HepG2 (cell line): ENCODE data around the gene ZIM2. TPM values are rescaled to one million over a fixed set of nuclear protein-coding genes. Genes with fewer than 3 reads are reported as not detected.

Source experiments
- CEBPG ChIP-seq: IDR thresholded peaks from 2 replicates; pipeline ENCODE4 v1.6.1; 2016
- GLMP ChIP-seq: sonication (generic); formaldehyde crosslinking; IDR thresholded peaks from 2 replicates; pipeline ENCODE4 v1.9.0; 2021; ENCODE audit warnings: missing genetic modification reagents, mild to moderate bottlenecking, borderline replicate concordance
- HHEX ChIP-seq: IDR thresholded peaks from 2 replicates; pipeline ENCODE4 v1.6.1; 2016; ENCODE audit warnings: control low read depth
- MEF2D ChIP-seq: sonication (generic); formaldehyde crosslinking; IDR thresholded peaks from 2 replicates; pipeline ENCODE4 v1.5.1; 2020; ENCODE audit warnings: mild to moderate bottlenecking, missing genetic modification reagents
- MIER3 ChIP-seq: IDR thresholded peaks from 2 replicates; pipeline ENCODE4 v1.6.1; 2016; ENCODE audit warnings: missing compliant biosample characterization, borderline replicate concordance
- PREB ChIP-seq: sonication (generic); formaldehyde crosslinking; IDR thresholded peaks from 2 replicates; pipeline ENCODE4 v1.4.0; 2020; ENCODE audit warnings: missing genetic modification reagents
- RARA ChIP-seq: IDR thresholded peaks from 2 replicates; pipeline ENCODE4 v1.6.1; 2016; ENCODE audit warnings: missing genetic modification reagents, missing compliant biosample characterization
- SOX6 ChIP-seq, 2 experiments: fragments of 450-650 bp in 1 of 2; sonication (generic) in 1 of 2; formaldehyde crosslinking in 1 of 2; IDR thresholded peaks; 2 replicates each; pipeline versions ENCODE4 v1.4.0 to v1.6.1; 2017 to 2020; ENCODE audit warnings: antibody characterized with exemption in 1 of 2, mild to moderate bottlenecking in 1 of 2, missing genetic modification reagents in 1 of 2
- WIZ ChIP-seq: sonication (generic); formaldehyde crosslinking; IDR thresholded peaks from 2 replicates; pipeline ENCODE4 v1.5.1; 2020; ENCODE audit warnings: mild to moderate bottlenecking, missing genetic modification reagents
- ZBTB2 ChIP-seq: sonication (generic); formaldehyde crosslinking; IDR thresholded peaks from 2 replicates; pipeline ENCODE4 v1.8.0; 2022; ENCODE audit warnings: low read depth, missing genetic modification reagents
- ZBTB25 ChIP-seq: IDR thresholded peaks from 2 replicates; pipeline ENCODE4 v1.6.1; 2018; ENCODE audit warnings: missing genetic modification reagents
- ZC3H4 ChIP-seq: sonication (generic); formaldehyde crosslinking; IDR thresholded peaks from 2 replicates; pipeline ENCODE4 v1.4.0; 2020; ENCODE audit warnings: missing genetic modification reagents, borderline replicate concordance
- ZNF331 ChIP-seq: sonication (generic); formaldehyde crosslinking; IDR thresholded peaks from 2 replicates; pipeline ENCODE4 v1.4.0; 2020; ENCODE audit warnings: missing genetic modification reagents
- ZNF335 ChIP-seq: sonication (generic); formaldehyde crosslinking; IDR thresholded peaks from 2 replicates; pipeline ENCODE4 v1.4.0; 2020; ENCODE audit warnings: missing genetic modification reagents
- ZNF414 ChIP-seq: sonication (generic); formaldehyde crosslinking; IDR thresholded peaks from 2 replicates; pipeline ENCODE4 v1.5.0; 2020; ENCODE audit warnings: missing genetic modification reagents
- ZNF446 ChIP-seq: sonication (generic); formaldehyde crosslinking; IDR thresholded peaks from 2 replicates; pipeline ENCODE4 v1.5.0; 2020; ENCODE audit warnings: mild to moderate bottlenecking, missing genetic modification reagents
- ZNF512 ChIP-seq: sonication (generic); formaldehyde crosslinking; IDR thresholded peaks from 2 replicates; pipeline ENCODE4 v1.4.0; 2020; ENCODE audit warnings: mild to moderate bottlenecking, missing genetic modification reagents
- ZNF670 ChIP-seq: sonication (generic); formaldehyde crosslinking; IDR thresholded peaks from 2 replicates; pipeline ENCODE4 v1.8.0; 2022; ENCODE audit warnings: mild to moderate bottlenecking, missing genetic modification reagents, borderline replicate concordance
- ZNF740 ChIP-seq: sonication (generic); formaldehyde crosslinking; IDR thresholded peaks from 2 replicates; pipeline ENCODE4 v1.4.0; 2020; ENCODE audit warnings: missing genetic modification reagents
- ZNF784 ChIP-seq: sonication (generic); formaldehyde crosslinking; IDR thresholded peaks from 2 replicates; pipeline ENCODE4 v1.5.1; 2020; ENCODE audit warnings: missing genetic modification reagents, mild to moderate bottlenecking, borderline replicate concordance
- ZZZ3 ChIP-seq: sonication (generic); formaldehyde crosslinking; IDR thresholded peaks from 2 replicates; pipeline ENCODE4 v1.4.0; 2020; ENCODE audit warnings: missing genetic modification reagents, mild to moderate bottlenecking, borderline replicate concordance
- polyA plus RNA-seq, 8 experiments: library from polyadenylated mRNA; depleted of rRNA in 3 of 8; stranded (reverse) in 7 of 8; unstranded in 1 of 8; fragments of >200 nt; fragmentation: Illumina TruSeq in 4 of 8; extraction: Trizol in 4 of 8; gene quantifications; 2 replicates each; pipeline versions ENCODE4 v1.2.1 to v1.2.3, GENCODE V29; 2011 to 2016; ENCODE audit warnings: low read depth in 4 of 8, missing spikeins in 1 of 8, mixed read lengths in 1 of 8; ENCODE audit not compliant: insufficient read depth in 1 of 8
- total RNA-seq, 5 experiments: library from RNA; depleted of rRNA; stranded (reverse); fragments of >200 nt; fragmentation: Illumina TruSeq; extraction: Trizol; gene quantifications; 2 replicates each; pipeline ENCODE4 v1.2.3, GENCODE V29; 2016; ENCODE audit warnings: low read depth in 1 of 5

ZIM2 gene
- total and polyA plus RNA-seq, 2 of the 13 experiments (the other 11 are each of a cell fraction or from before 2014, with no cell fraction given) = 7.2 to 10.3 TPM

- no peak for TF ChIP-seq ZNF512 (CRISPR knock-in tag)
- peak; percentile 25; the same call in 1 of the 2 replicates for TF ChIP-seq ZNF331
- no peak for TF ChIP-seq ZBTB2
- no peak for TF ChIP-seq HHEX (CRISPR knock-in tag)
- TF ChIP-seq MIER3 (CRISPR knock-in tag) = peak; percentile 34; the same call in 1 of the 2 replicates
- no peak for TF ChIP-seq ZNF784 (CRISPR knock-in tag)
- TF ChIP-seq WIZ (CRISPR knock-in tag) = no peak
- no peak for TF ChIP-seq ZZZ3 (CRISPR knock-in tag)
- TF ChIP-seq ZNF740 = no peak
- TF ChIP-seq RARA = no peak
- TF ChIP-seq ZNF335 (CRISPR knock-in tag) = no peak
- no peak for TF ChIP-seq CEBPG (CRISPR knock-in tag)
- 0 out of 2 replicates have a peak, but pooled peaks have one; percentile 65 for TF ChIP-seq ZNF446 (CRISPR knock-in tag)
- no peak for TF ChIP-seq PREB (CRISPR knock-in tag)
- TF ChIP-seq ZNF670 (CRISPR knock-in tag) = no peak
- TF ChIP-seq SOX6 (IDR thresholded peaks at IDR 0.05) = no peak
- TF ChIP-seq SOX6 (CRISPR knock-in tag; IDR thresholded peaks at IDR 0.05) = no peak; the same call in 1 of the 2 replicates
- no peak for TF ChIP-seq GLMP (CRISPR knock-in tag)
- TF ChIP-seq MEF2D (CRISPR knock-in tag) = no peak
- TF ChIP-seq ZC3H4 (CRISPR knock-in tag) = no peak
- peak; percentile 68; the same call in 1 of the 2 replicates for TF ChIP-seq ZNF414 (CRISPR knock-in tag)
- no peak for TF ChIP-seq ZBTB25 (CRISPR knock-in tag)
Measured at GRCh38 chr19:56840451-56841192, at the start of gene ZIM2, which contains the start of gene PEG3 (continued).
